ENCODE data around the gene ATP6V0C. TPM values are rescaled to one million over a fixed set of nuclear protein-coding genes. Genes with fewer than 3 reads are reported as not detected.

The ATP6V0C gene
- total and polyA plus RNA-seq, 9 donors, result 12.5 to 141 (median 119) TPM

DNA sequence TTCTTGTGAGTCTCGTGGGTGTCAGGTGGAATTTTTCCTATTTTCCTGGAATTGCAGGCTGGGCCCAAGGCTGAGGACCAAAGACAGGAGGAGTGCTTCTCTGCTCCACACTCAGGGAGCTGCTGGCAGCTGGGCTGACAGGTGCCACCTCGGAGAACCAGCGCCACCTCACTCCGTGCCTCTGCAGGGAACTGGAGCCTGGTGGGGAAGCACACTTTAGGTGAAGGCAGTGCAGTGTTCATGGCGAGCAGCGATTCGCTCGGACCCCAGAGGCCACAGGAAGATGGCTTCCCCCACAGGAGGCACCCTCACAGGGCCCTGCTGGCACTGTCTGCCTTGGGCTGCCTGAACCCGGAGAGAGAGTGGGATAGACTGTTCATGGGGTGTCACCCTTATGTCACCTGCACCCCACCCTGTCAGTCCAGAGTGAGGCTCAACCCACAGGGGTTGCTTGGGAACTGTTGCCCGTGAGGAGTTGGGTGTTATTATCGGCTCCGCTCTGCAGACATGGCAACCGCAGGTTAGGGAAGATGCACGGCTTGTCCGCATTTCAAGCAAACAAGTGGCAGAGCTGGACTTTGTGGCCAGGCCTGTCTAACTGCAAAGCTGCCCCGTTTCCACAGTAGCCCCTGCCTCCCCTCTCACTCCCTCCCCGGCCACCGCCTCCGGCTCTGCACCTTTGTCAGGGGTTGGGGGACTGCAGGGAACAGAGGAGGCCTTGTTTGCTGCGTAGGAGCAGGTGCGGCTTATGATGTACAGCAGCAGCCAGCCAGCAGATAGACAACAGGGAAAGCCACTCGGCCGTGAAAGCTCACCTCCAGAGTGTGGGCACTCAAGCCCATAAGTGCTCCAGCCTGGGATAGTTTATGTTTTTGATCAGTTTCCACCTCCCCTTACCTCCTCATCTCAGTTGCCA is 23.3 kb upstream of the ATP6V0C start:
- no peak for DNase-seq
- H3K9me3 ChIP-seq (replicated peaks; ENCODE audit: control insufficient read depth, low read depth, low read length), result no peaks in the 10 kb centered on the region
- WGBS (ENCODE audit: insufficient coverage), result 93% methylated on average over 6 of the region's 23 CpGs

GRCh38 chr16:2492292-2492691 is 21.5 kb upstream of the ATP6V0C start:
- Histone ChIP-seq H3K36me3 (ENCODE audit: control insufficient read depth, insufficient read depth, low read length) (peaks cover 30% of the 10 kb centered on the region), H3K4me1 (ENCODE audit: control insufficient read depth, insufficient read depth, low read length) (peaks cover 15% of the 10 kb centered on the region), H3K9me3 (replicated peaks; ENCODE audit: control insufficient read depth, low read depth, low read length) (no peaks in the 10 kb centered on the region), H3K27me3 (ENCODE audit: control insufficient read depth, insufficient read depth, low read length) (no peaks in the 10 kb centered on the region), H3K4me3 (ENCODE audit: low read length) (no peak overlapping the region), H3K27ac (ENCODE audit: low read length) (no peak overlapping the region)
- 90% methylated on average over 10 of the region's 13 CpGs for WGBS (ENCODE audit: insufficient coverage)
- DNase-seq, result no peak

More for the DNA sequence above, 23.3 kb upstream of the ATP6V0C start:
- Histone ChIP-seq H3K4me3 (ENCODE audit: low read length) (no peak overlapping the region), H3K27me3 (ENCODE audit: control insufficient read depth, insufficient read depth, low read length) (no peaks in the 10 kb centered on the region), H3K36me3 (ENCODE audit: control insufficient read depth, insufficient read depth, low read length) (peaks cover 20% of the 10 kb centered on the region), H3K4me1 (ENCODE audit: control insufficient read depth, insufficient read depth, low read length) (peaks cover 25% of the 10 kb centered on the region), H3K27ac (ENCODE audit: low read length) (no peak overlapping the region)

DNA sequence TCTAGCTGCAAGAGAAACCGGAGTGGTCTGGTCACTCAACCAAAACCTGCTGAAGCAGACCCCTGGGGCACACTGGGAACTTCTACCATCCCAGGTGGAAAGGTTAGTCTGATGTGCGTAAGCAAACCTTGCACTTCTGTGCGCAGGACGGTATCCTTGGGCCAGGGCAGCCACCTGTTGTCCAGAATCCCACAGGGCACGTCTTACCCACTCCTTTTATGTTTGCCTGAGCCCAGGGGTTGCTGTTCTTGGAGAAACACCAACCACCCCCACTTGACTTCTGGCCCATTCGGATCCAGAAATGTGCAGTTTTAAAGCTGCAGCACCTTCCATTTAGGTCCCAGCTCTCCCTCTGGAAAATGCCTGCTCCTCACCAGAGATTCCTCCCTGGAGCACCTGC is 20.1 kb upstream of the ATP6V0C start:
- no peaks in the 10 kb centered on the region for H3K27me3 ChIP-seq (ENCODE audit: control insufficient read depth, insufficient read depth, low read length)
- DNase-seq, result no peak
- H3K36me3 ChIP-seq (ENCODE audit: control insufficient read depth, insufficient read depth, low read length), result peaks cover 44% of the 10 kb centered on the region
- H3K4me3 ChIP-seq (ENCODE audit: low read length), result no peak overlapping the region
- no peaks in the 10 kb centered on the region for H3K9me3 ChIP-seq (replicated peaks; ENCODE audit: control insufficient read depth, low read depth, low read length)
- H3K4me1 ChIP-seq (ENCODE audit: control insufficient read depth, insufficient read depth, low read length), result peaks cover 19% of the 10 kb centered on the region
- 92% methylated on average over 5 of the region's 6 CpGs for whole genome bisulfite sequencing (ENCODE audit: insufficient coverage)
- no peak overlapping the region for H3K27ac ChIP-seq (ENCODE audit: low read length)

- no peak overlapping the region for H3K4me3 ChIP-seq (ENCODE audit: low read length)
- H3K27ac ChIP-seq (ENCODE audit: low read length), result no peak overlapping the region
- H3K27me3 ChIP-seq (ENCODE audit: control insufficient read depth, insufficient read depth, low read length), result no peaks in the 10 kb centered on the region
- H3K4me1 ChIP-seq (ENCODE audit: control insufficient read depth, insufficient read depth, low read length), result peaks cover 26% of the 10 kb centered on the region
- DNase-seq, result no peak
- no CpG with 5 or more reads among the region's 5 CpGs for WGBS (ENCODE audit: insufficient coverage)
- H3K36me3 ChIP-seq (ENCODE audit: control insufficient read depth, insufficient read depth, low read length), result peaks cover 52% of the 10 kb centered on the region
- no peaks in the 10 kb centered on the region for H3K9me3 ChIP-seq (replicated peaks; ENCODE audit: control insufficient read depth, low read depth, low read length)
Measured at GRCh38 chr16:2494616-2495015, 19.1 kb upstream of the ATP6V0C start.

GRCh38 chr16:2495041-2495440 is 18.7 kb upstream of the ATP6V0C start:
- Histone ChIP-seq H3K4me1 (ENCODE audit: control insufficient read depth, insufficient read depth, low read length) (peaks cover 26% of the 10 kb centered on the region), H3K4me3 (ENCODE audit: low read length) (no peak overlapping the region), H3K27me3 (ENCODE audit: control insufficient read depth, insufficient read depth, low read length) (no peaks in the 10 kb centered on the region), H3K27ac (ENCODE audit: low read length) (no peak overlapping the region), H3K36me3 (ENCODE audit: control insufficient read depth, insufficient read depth, low read length) (peaks cover 53% of the 10 kb centered on the region), H3K9me3 (replicated peaks; ENCODE audit: control insufficient read depth, low read depth, low read length) (no peaks in the 10 kb centered on the region)
- no peak for DNase-seq
- WGBS (ENCODE audit: insufficient coverage), result 100% methylated on average over 3 of the region's 5 CpGs

GRCh38 chr16:2496223-2497115 is 17.3 kb upstream of the ATP6V0C start:
- 91% methylated on average over 62 of the region's 62 CpGs for WGBS (ENCODE audit: insufficient coverage)
- H3K36me3 ChIP-seq (ENCODE audit: control insufficient read depth, insufficient read depth, low read length), result peaks cover 54% of the 10 kb centered on the region
- H3K4me1 ChIP-seq (ENCODE audit: control insufficient read depth, insufficient read depth, low read length), result peaks cover 31% of the 10 kb centered on the region
- peak overlapping the region; percentile 65 for H3K27ac ChIP-seq (ENCODE audit: low read length)
- no peaks in the 10 kb centered on the region for H3K27me3 ChIP-seq (ENCODE audit: control insufficient read depth, insufficient read depth, low read length)
- no peaks in the 10 kb centered on the region for H3K9me3 ChIP-seq (replicated peaks; ENCODE audit: control insufficient read depth, low read depth, low read length)
- no peak overlapping the region for H3K4me3 ChIP-seq (ENCODE audit: low read length)
- DNase-seq, result no peak

DNA sequence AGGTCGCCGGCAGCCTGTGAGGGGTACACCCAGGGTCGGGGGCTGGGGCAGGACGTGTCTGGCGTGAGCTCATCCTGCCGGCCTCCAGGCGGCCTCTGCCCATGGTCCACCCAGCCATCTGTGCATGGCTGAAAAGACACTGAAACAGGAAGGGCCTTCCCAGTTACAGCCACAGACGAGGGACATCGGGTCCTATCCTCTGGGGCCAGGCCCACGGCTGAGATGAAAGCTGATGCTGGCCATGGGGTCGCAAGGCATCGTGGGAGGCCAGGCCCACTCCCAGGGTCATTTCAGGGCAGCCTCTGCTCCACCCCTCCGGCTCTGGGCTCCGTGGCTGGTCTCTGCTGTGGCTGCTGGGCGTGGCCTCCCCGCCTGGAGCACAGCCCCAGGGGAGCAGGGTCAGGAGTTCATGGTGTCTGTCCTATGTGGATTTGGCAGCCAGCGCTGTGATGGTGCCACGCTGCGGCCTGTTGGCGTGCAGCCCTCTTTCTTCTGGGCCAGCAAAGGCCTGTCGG is 16.6 kb upstream of the ATP6V0C start:
- H3K4me3 ChIP-seq (ENCODE audit: low read length), result no peak overlapping the region
- peak overlapping the region; percentile 65 for H3K27ac ChIP-seq (ENCODE audit: low read length)
- H3K27me3 ChIP-seq (ENCODE audit: control insufficient read depth, insufficient read depth, low read length), result no peaks in the 10 kb centered on the region
- H3K4me1 ChIP-seq (ENCODE audit: control insufficient read depth, insufficient read depth, low read length), result peaks cover 38% of the 10 kb centered on the region
- no peaks in the 10 kb centered on the region for H3K9me3 ChIP-seq (replicated peaks; ENCODE audit: control insufficient read depth, low read depth, low read length)
- H3K36me3 ChIP-seq (ENCODE audit: control insufficient read depth, insufficient read depth, low read length), result peaks cover 54% of the 10 kb centered on the region
- 46% methylated on average over 17 of the region's 21 CpGs for WGBS (ENCODE audit: insufficient coverage)
- peak; percentile 73 for DNase-seq

GRCh38 chr16:2497695-2498484 is 15.9 kb upstream of the ATP6V0C start:
- H3K27ac ChIP-seq (ENCODE audit: low read length), result peak overlapping the region; percentile 65
- DNase-seq, result no peak
- peaks cover 54% of the 10 kb centered on the region for H3K36me3 ChIP-seq (ENCODE audit: control insufficient read depth, insufficient read depth, low read length)
- no peaks in the 10 kb centered on the region for H3K9me3 ChIP-seq (replicated peaks; ENCODE audit: control insufficient read depth, low read depth, low read length)
- H3K27me3 ChIP-seq (ENCODE audit: control insufficient read depth, insufficient read depth, low read length), result no peaks in the 10 kb centered on the region
- H3K4me3 ChIP-seq (ENCODE audit: low read length), result no peak overlapping the region
- WGBS (ENCODE audit: insufficient coverage), result 80% methylated on average over 24 of the region's 26 CpGs
- H3K4me1 ChIP-seq (ENCODE audit: control insufficient read depth, insufficient read depth, low read length), result peaks cover 46% of the 10 kb centered on the region

DNA sequence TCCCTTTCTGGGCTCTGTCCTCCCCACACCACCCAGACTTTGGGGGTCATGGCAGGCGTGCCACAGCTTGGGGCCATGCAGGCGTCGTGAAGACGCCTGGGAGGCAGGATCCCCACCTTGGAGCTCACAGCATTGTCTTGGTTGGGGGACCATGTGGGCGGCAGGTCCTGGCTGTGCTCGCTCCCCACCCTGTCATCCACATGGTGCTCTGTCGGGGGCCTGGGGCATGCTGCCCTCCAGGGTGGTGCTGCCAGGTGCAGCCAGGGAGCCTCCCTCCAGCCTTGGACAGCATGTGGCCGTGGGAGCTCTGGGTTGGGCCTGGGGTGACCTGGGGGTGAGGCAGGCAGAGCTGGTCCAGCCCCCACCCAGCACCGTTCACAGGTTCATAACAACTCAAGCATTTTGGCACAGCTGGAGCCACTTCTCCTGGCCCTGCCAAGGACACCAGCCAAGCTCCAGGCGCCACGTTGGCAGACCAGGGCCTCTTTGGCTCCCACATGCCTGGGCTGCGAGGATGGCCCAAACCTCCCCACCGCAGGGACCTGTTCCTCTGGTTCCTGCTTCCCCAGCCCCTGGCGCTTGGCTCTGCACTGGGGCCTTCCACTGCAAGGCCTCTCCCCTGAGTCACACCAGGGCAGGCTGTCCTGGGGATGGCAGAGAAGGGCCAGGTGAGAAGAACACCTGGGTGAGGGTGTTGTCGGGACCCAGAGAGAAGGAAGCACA is 15.1 kb upstream of the ATP6V0C start:
- no peak overlapping the region for H3K27ac ChIP-seq (ENCODE audit: low read length)

More for the DNA sequence above, 15.1 kb upstream of the ATP6V0C start:
- WGBS (ENCODE audit: insufficient coverage), result 75% methylated on average over 8 of the region's 15 CpGs
- Histone ChIP-seq H3K36me3 (ENCODE audit: control insufficient read depth, insufficient read depth, low read length) (peaks cover 51% of the 10 kb centered on the region), H3K4me1 (ENCODE audit: control insufficient read depth, insufficient read depth, low read length) (peaks cover 47% of the 10 kb centered on the region), H3K4me3 (ENCODE audit: low read length) (no peak overlapping the region), H3K9me3 (replicated peaks; ENCODE audit: control insufficient read depth, low read depth, low read length) (no peaks in the 10 kb centered on the region), H3K27me3 (ENCODE audit: control insufficient read depth, insufficient read depth, low read length) (no peaks in the 10 kb centered on the region)
- DNase-seq, result no peak
